HFFc6 (cell line): ENCODE data around the gene CCL23. TPM values are rescaled to one million over a fixed set of nuclear protein-coding genes. Genes with fewer than 3 reads are reported as not detected.
"Not testable (repeated sequence)": the region's sequence is repeated elsewhere in the genome, so short reads cannot be mapped to it uniquely, and the experiment has no call there.

Experiments used
- DNase-seq: peaks from one replicate; pipeline ENCODE4 v3.0.0-alpha.2; 2018
- H3K27ac Mint-ChIP-seq: 2 replicates; pipeline ENCODE4 v1.8.0; 2020; ENCODE audit warnings: mild to moderate bottlenecking, mixed read lengths
- H3K27me3 Mint-ChIP-seq: 2 replicates; pipeline ENCODE4 v1.8.0; 2021; ENCODE audit warnings: mild to moderate bottlenecking, moderate library complexity, mixed read lengths; ENCODE audit not compliant: insufficient read depth
- H3K36me3 Mint-ChIP-seq: 2 replicates; pipeline ENCODE4 v1.8.0; 2021; ENCODE audit warnings: low read depth, mixed read lengths
- H3K4me1 Mint-ChIP-seq: 2 replicates; pipeline ENCODE4 v1.8.0; 2020; ENCODE audit warnings: low read depth, mixed read lengths
- H3K4me3 Mint-ChIP-seq: 2 replicates; pipeline ENCODE4 v1.8.0; 2020; ENCODE audit warnings: mild to moderate bottlenecking, moderate library complexity, mixed read lengths
- H3K9me3 Mint-ChIP-seq: 2 replicates; pipeline ENCODE4 v1.8.0; 2020; ENCODE audit warnings: mild to moderate bottlenecking, mixed read lengths
- total RNA-seq, 6 experiments: library from RNA; stranded (reverse); fragmentation: NEBNext Ultra II Directional; extraction: Animal tissue kit (Norgen Biotek cat#: 25700); gene quantifications; 2 replicates in 1 of 6; 3 replicates in 5 of 6; pipeline ENCODE4 v1.2.3, GENCODE V29; 2021
- TF ChIP-seq, protein P1 (sequence below): fragments of 200-600 bp; sonication (generic); IDR thresholded peaks from 2 replicates; pipeline ENCODE4 v1.5.0; 2021; ENCODE audit warnings: antibody characterized with exemption, mild to moderate bottlenecking

The CCL23 gene
- total RNA-seq, 6 experiments from 2014 or later: not detected

DNA sequence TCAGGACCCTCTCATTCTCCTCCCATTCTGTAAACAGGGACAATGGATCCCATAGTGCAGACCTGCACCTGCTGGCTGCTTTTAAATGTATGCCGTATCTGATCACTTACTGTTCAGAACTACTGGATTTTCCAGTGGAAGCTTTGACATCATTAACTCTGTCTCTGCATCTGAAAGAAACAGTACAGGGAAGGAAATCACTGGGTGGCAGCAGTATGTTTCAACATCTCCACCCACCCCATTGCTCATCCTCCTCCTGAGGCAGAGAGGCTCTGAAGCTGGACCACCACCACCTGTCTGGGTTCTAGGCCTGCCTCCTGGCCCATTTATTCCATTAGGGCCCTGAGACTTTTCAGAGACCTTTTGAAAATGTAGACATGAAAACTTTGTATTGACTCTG is 19.0 kb downstream of the CCL23 start:
- H3K9me3 Mint-ChIP-seq: peaks cover 4% of the 10 kb centered on the region; the same call in 1 of the 2 replicates
- no peaks in the 10 kb centered on the region for H3K36me3 Mint-ChIP-seq
- TF ChIP-seq, protein P1, sequence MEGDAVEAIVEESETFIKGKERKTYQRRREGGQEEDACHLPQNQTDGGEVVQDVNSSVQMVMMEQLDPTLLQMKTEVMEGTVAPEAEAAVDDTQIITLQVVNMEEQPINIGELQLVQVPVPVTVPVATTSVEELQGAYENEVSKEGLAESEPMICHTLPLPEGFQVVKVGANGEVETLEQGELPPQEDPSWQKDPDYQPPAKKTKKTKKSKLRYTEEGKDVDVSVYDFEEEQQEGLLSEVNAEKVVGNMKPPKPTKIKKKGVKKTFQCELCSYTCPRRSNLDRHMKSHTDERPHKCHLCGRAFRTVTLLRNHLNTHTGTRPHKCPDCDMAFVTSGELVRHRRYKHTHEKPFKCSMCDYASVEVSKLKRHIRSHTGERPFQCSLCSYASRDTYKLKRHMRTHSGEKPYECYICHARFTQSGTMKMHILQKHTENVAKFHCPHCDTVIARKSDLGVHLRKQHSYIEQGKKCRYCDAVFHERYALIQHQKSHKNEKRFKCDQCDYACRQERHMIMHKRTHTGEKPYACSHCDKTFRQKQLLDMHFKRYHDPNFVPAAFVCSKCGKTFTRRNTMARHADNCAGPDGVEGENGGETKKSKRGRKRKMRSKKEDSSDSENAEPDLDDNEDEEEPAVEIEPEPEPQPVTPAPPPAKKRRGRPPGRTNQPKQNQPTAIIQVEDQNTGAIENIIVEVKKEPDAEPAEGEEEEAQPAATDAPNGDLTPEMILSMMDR: no peak
- no peak overlapping the region for H3K4me3 Mint-ChIP-seq
- no peaks in the 10 kb centered on the region for H3K4me1 Mint-ChIP-seq
- no peak overlapping the region for H3K27ac Mint-ChIP-seq
- no peak for DNase-seq
- peaks cover 11% of the 10 kb centered on the region for H3K27me3 Mint-ChIP-seq

DNA sequence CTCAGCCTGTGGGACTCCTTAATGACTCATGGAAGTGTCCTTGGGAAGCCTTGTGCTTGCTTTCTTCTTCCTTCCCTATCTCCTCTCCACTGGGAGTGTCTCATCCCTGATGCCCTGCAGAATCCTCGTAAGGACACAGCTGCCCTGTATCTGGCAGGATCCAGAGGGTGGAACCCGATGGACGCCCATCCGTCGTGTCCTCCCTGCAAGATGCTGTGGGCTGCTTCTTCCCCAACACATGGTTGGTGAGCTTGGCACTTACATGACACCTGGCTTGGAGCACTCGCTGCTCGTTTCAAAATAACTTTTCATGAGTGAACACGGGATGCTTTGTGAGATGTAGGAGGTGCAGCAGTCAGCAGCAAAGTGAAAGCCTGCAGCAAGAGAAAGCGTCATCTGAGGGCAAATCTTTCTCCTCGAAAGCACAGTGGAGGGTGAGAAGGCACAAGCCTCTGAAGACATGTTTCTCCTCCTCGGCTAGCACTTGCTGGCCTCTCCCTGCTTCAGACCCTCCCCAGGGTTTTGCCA is 19.7 kb downstream of the CCL23 start:
- Mint-ChIP-seq H3K4me3 (no peak overlapping the region), H3K36me3 (no peaks in the 10 kb centered on the region), H3K9me3 (peaks cover 4% of the 10 kb centered on the region; the same call in 1 of the 2 replicates), H3K4me1 (no peaks in the 10 kb centered on the region), H3K27ac (no peak overlapping the region), H3K27me3 (peaks cover 9% of the 10 kb centered on the region)
- DNase-seq: no peak
- TF ChIP-seq, protein P1: no peak

DNA sequence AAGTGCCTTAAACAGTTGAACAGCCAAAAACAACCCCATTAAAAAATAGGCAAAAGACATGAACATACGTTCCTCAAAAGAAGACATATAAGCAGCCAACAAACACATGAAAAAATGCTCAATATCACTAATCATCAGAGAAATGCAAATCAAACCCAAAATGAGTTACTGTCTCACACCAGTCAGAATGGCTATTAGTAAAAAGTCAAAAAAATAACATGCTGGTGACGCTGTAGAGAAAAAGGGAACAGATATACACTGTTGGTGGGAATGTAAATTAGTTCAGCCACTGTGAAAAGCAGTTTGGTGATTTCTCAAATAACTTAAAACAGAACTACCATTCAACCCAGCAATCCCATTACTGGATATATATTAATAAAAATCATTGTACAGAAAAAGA is 22.4 kb downstream of the CCL23 start:
- not testable (repeated sequence) for H3K4me3 Mint-ChIP-seq, DNase-seq, H3K27ac Mint-ChIP-seq, H3K27me3 Mint-ChIP-seq, H3K36me3 Mint-ChIP-seq, H3K9me3 Mint-ChIP-seq, H3K4me1 Mint-ChIP-seq

DNA sequence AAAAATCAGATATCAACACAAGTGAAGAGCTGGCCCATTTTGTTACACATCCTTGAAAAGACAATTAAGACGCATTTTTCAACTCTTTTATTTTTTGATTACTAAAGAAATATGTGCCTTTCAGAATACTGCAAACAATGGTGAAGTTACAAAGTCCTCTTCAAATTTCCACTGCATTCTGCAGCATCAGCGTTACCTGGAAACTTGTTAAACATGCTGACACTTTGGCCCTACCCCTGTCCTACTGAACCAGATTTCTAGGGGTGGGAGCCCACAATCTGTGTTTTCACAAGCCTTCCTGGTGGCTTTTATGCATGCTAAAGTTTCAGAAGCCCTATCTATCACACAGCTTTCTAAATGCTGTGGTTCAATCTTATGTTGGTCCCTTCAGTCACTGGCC is 26.7 kb downstream of the CCL23 start:
- Mint-ChIP-seq H3K9me3 (peaks cover 4% of the 10 kb centered on the region; the same call in 1 of the 2 replicates), H3K27ac (no peak overlapping the region), H3K27me3 (peaks cover 2% of the 10 kb centered on the region; the same call in 1 of the 2 replicates), H3K4me1 (no peaks in the 10 kb centered on the region), H3K4me3 (no peak overlapping the region), H3K36me3 (no peaks in the 10 kb centered on the region)
- DNase-seq: no peak
- TF ChIP-seq, protein P1: no peak

DNA sequence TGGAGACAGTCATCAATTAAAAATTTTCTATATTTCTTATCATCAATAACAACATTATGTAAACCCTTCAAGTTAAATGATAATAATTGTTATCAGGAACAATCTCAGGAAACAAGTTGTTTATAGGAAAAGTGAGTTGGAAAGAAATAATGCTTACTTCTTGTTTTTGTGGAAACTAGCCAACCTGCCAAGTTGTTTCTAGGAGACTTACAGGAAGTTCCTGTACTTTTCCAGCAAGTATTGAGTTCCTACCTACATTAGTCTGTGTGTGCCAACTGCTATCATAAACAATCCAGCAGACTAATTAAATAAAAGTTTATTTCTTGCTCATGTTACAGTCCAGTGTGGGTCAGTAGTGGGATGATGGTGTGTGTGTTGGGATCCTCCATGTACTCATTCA is 29.6 kb downstream of the CCL23 start:
- TF ChIP-seq, protein P1: no peak

DNA sequence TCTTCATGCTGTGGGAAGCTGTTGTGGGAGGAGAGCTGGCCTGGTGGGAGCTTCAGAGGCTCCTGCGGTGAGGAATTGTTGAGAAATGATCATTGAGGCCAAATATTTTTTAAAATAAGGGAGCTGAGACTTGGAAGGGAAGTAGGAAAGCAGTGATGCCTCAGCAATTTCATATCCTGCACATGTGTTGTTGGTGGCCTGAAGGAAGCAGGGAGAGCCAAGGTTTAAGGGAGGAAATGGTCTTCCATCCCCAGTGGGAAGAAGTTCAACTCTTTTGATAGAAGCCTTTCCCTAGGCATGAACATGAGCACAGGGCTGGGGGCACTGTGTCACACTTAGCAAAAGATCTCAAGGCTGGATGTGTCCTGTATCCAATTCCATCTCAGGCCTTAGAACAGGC is 31.1 kb downstream of the CCL23 start, which contains the start of gene CCL14:
TSS of gene CCL14 (minus strand) at position 87 of the 400 bp plus-strand sequence. CDS start at position 7, 80 bp downstream.
- DNase-seq: no peak
- no peaks in the 10 kb centered on the region for H3K4me1 Mint-ChIP-seq
- H3K9me3 Mint-ChIP-seq: no peaks in the 10 kb centered on the region
- H3K4me3 Mint-ChIP-seq: no peak within 1 kb of the TSS
- TF ChIP-seq, protein P1: no peak
- no peaks in the 10 kb centered on the region for H3K36me3 Mint-ChIP-seq
- no peak within 1 kb of the TSS for H3K27ac Mint-ChIP-seq
- peaks cover 6% of the 10 kb centered on the region for H3K27me3 Mint-ChIP-seq

More for the DNA sequence above, 29.6 kb downstream of the CCL23 start:
- Mint-ChIP-seq H3K27ac (no peak overlapping the region), H3K9me3 (no peaks in the 10 kb centered on the region), H3K4me1 (no peaks in the 10 kb centered on the region), H3K36me3 (no peaks in the 10 kb centered on the region), H3K4me3 (no peak overlapping the region), H3K27me3 (peaks cover 6% of the 10 kb centered on the region)
- no peak for DNase-seq
